Measurements from ENCODE around the gene COL6A1.

- TF ChIP-seq, protein P1, sequence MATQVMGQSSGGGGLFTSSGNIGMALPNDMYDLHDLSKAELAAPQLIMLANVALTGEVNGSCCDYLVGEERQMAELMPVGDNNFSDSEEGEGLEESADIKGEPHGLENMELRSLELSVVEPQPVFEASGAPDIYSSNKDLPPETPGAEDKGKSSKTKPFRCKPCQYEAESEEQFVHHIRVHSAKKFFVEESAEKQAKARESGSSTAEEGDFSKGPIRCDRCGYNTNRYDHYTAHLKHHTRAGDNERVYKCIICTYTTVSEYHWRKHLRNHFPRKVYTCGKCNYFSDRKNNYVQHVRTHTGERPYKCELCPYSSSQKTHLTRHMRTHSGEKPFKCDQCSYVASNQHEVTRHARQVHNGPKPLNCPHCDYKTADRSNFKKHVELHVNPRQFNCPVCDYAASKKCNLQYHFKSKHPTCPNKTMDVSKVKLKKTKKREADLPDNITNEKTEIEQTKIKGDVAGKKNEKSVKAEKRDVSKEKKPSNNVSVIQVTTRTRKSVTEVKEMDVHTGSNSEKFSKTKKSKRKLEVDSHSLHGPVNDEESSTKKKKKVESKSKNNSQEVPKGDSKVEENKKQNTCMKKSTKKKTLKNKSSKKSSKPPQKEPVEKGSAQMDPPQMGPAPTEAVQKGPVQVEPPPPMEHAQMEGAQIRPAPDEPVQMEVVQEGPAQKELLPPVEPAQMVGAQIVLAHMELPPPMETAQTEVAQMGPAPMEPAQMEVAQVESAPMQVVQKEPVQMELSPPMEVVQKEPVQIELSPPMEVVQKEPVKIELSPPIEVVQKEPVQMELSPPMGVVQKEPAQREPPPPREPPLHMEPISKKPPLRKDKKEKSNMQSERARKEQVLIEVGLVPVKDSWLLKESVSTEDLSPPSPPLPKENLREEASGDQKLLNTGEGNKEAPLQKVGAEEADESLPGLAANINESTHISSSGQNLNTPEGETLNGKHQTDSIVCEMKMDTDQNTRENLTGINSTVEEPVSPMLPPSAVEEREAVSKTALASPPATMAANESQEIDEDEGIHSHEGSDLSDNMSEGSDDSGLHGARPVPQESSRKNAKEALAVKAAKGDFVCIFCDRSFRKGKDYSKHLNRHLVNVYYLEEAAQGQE (IDR thresholded peaks at IDR 0.05; ENCODE audit: insufficient read depth in 1 of 2, low read depth in 2 of 2, low read length in 2 of 2) = no peak
- TF ChIP-seq POLR2AphosphoS5 (IDR thresholded peaks at IDR 0.05; ENCODE audit: low read depth, low read length) (no peak), TAF1 (IDR thresholded peaks at IDR 0.05; ENCODE audit: borderline replicate concordance, insufficient read depth, low read length) (no peak)
Measured at GRCh38 chr21:46006547-46007491, 25.2 kb downstream of the COL6A1 start.

All from PFSK-1 (cell line).